ENCODE results near the gene KRTAP22-1. TPM values are rescaled to one million over a fixed set of nuclear protein-coding genes. Genes with fewer than 3 reads are reported as not detected.

Gene KRTAP22-1
- total RNA-seq, 1 experiment from 2014 or later, result not detected

- TF ChIP-seq, protein P1, sequence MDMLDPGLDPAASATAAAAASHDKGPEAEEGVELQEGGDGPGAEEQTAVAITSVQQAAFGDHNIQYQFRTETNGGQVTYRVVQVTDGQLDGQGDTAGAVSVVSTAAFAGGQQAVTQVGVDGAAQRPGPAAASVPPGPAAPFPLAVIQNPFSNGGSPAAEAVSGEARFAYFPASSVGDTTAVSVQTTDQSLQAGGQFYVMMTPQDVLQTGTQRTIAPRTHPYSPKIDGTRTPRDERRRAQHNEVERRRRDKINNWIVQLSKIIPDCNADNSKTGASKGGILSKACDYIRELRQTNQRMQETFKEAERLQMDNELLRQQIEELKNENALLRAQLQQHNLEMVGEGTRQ (CRISPR knock-in tag; IDR thresholded peaks at IDR 0.05), result no peak
- no peak for TF ChIP-seq E2F4 (CRISPR knock-in tag; IDR thresholded peaks at IDR 0.05; ENCODE audit: borderline replicate concordance, low read depth)
These were observed 46.1 kb downstream of the KRTAP22-1 start (continued) for GRCh38 chr21:30646904-30647414.

Other genes with a start within 250 kb of the KRTAP22-1 start
- not detected in 3 replicates for gene KRTAP13-2, start 228.8 kb upstream of the KRTAP22-1 start, total RNA-seq (2021)
- not detected in 3 replicates for gene KRTAP13-1, start 205.1 kb upstream of the KRTAP22-1 start, total RNA-seq (2021)
- gene KRTAP13-3, start 175.2 kb upstream of the KRTAP22-1 start, total RNA-seq (2021), result not detected in 3 replicates
- gene KRTAP13-4, start 170.9 kb upstream of the KRTAP22-1 start, total RNA-seq (2021), result 0.32 TPM in 1 of 3 replicates, not detected in the others
- not detected in 3 replicates for gene KRTAP15-1, start 160.8 kb upstream of the KRTAP22-1 start, total RNA-seq (2021)
- not detected in 3 replicates for gene KRTAP19-1, start 120.7 kb upstream of the KRTAP22-1 start, total RNA-seq (2021)
- gene KRTAP19-2, start 113.7 kb upstream of the KRTAP22-1 start, total RNA-seq (2021), result not detected in 3 replicates
- not detected in 3 replicates for gene KRTAP19-3, start 109.1 kb upstream of the KRTAP22-1 start, total RNA-seq (2021)
- not detected in 3 replicates for gene KRTAP19-4, start 103.9 kb upstream of the KRTAP22-1 start, total RNA-seq (2021)
- gene KRTAP19-5, start 98.9 kb upstream of the KRTAP22-1 start, total RNA-seq (2021), result not detected in 3 replicates
- gene KRTAP19-6, start 59.2 kb upstream of the KRTAP22-1 start, total RNA-seq (2021), result not detected in 3 replicates
- gene KRTAP19-7, start 39.8 kb upstream of the KRTAP22-1 start, total RNA-seq (2021), result not detected in 3 replicates
- not detected in 3 replicates for gene KRTAP22-2, start 10.7 kb upstream of the KRTAP22-1 start, total RNA-seq (2021)
- gene KRTAP6-3, start 8.6 kb upstream of the KRTAP22-1 start, total RNA-seq (2021), result not detected in 3 replicates
- gene KRTAP6-2, start 2.2 kb upstream of the KRTAP22-1 start, total RNA-seq (2021), result not detected in 3 replicates
- gene KRTAP6-1, start 12.8 kb downstream of the KRTAP22-1 start, total RNA-seq (2021), result not detected in 3 replicates
- gene KRTAP20-1, start 15.3 kb downstream of the KRTAP22-1 start, total RNA-seq (2021), result not detected in 3 replicates
- gene KRTAP20-4, start 19.5 kb downstream of the KRTAP22-1 start, total RNA-seq (2021), result not detected in 3 replicates
- gene KRTAP20-2, start 34.1 kb downstream of the KRTAP22-1 start, total RNA-seq (2021), result not detected in 3 replicates
- not detected in 3 replicates for gene KRTAP20-3, start 41.8 kb downstream of the KRTAP22-1 start, total RNA-seq (2021)
- gene KRTAP21-3, start 117.7 kb downstream of the KRTAP22-1 start, total RNA-seq (2021), result not detected in 3 replicates
- not detected in 3 replicates for gene KRTAP21-2, start 146.2 kb downstream of the KRTAP22-1 start, total RNA-seq (2021)
- not detected in 3 replicates for gene KRTAP21-1, start 154.3 kb downstream of the KRTAP22-1 start, total RNA-seq (2021)
- gene KRTAP8-1, start 212.2 kb downstream of the KRTAP22-1 start, total RNA-seq (2021), result not detected in 3 replicates
- gene KRTAP7-1, start 228.7 kb downstream of the KRTAP22-1 start, total RNA-seq (2021), result not detected in 3 replicates